GM12875 (cell line): ENCODE data around the gene HSPA5.
"Not testable (repeated sequence)": the region's sequence is repeated elsewhere in the genome, so short reads cannot be mapped to it uniquely, and the experiment has no call there.

Experiments used
- H3K4me3 ChIP-seq: one replicate; pipeline ENCODE4 v1.5.1; 2011; ENCODE audit warnings: low read depth, low read length, control low read depth
- TF ChIP-seq, protein P1 (sequence below): IDR thresholded peaks from 2 replicates; pipeline ENCODE4 v1.5.1; 2011; ENCODE audit warnings: low read depth, mild to moderate bottlenecking, control low read depth, inconsistent platforms, low read length, moderate library complexity, borderline replicate concordance; ENCODE audit not compliant: insufficient read depth

HSPA5 gene

DNA sequence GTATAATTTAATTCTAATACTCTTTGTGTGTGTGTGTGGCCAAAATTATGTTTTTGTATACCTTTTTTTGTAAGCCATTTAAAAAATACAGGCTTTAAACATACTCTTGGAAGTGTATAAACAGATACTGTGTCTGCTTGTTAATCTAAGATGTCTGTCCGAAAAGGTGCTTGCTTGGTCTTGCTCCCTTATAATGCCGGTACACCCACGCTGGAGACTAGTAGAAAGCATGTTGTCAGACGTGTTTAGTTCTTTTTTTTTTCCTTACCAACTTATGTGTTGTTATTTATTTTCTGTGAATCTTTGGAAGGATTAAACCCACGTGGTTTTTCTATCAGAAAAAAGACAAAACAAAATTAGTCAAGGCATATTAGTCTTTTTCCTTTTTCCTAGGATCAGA lies 29.9 kb upstream of the HSPA5 start:
- TF ChIP-seq, protein P1, sequence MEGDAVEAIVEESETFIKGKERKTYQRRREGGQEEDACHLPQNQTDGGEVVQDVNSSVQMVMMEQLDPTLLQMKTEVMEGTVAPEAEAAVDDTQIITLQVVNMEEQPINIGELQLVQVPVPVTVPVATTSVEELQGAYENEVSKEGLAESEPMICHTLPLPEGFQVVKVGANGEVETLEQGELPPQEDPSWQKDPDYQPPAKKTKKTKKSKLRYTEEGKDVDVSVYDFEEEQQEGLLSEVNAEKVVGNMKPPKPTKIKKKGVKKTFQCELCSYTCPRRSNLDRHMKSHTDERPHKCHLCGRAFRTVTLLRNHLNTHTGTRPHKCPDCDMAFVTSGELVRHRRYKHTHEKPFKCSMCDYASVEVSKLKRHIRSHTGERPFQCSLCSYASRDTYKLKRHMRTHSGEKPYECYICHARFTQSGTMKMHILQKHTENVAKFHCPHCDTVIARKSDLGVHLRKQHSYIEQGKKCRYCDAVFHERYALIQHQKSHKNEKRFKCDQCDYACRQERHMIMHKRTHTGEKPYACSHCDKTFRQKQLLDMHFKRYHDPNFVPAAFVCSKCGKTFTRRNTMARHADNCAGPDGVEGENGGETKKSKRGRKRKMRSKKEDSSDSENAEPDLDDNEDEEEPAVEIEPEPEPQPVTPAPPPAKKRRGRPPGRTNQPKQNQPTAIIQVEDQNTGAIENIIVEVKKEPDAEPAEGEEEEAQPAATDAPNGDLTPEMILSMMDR = no peak
- H3K4me3 ChIP-seq = no peak overlapping the region

DNA sequence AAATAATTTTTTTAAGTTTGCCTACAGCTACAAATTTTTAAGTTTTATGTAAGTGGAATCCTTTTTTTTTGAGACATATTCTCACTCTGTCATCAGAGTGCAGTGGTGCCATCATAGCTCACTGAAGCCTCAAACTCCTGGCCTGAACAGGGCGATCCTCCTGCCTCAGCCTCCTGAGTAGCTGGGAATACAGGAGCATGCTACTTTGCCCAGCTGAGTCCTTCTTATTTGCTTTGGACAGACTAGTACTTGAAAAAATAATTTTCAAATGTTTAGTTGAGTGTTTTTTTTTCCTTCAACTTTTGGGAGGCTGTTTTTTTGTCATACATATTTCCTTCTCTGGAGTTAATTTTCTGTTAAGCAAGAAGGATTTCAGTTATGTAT lies 27.9 kb upstream of the HSPA5 start:
- TF ChIP-seq, protein P1 = no peak
- no peak overlapping the region for H3K4me3 ChIP-seq

DNA sequence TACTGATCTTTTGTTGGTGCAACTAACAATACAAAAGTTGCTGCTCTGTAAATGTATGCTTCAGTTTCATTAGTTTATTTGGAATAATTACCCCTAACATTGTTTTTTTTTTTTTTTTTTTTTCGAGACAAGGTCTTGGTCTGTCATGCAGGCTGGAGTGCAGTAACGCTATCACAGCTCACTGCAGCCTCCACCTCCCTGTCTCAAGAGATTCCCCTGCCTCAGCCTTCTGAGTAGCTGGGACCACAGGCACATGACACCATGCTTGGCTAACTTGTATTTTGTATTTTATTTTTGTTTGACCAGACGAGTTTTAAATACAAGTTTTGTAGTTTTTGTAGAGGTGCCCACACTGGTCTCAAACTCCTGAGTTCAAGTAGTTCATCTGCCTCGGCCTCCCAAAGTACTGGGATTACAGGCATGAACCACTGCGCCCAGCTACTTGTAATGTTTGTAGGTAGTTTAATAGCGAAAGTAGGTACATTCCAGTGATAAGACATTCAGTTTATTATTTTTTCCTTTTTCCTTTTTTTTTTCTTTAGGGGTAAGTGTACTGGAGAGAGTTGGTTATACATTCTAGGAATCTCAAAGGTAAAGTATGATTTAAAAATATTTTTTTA lies 27.4 kb upstream of the HSPA5 start:
- TF ChIP-seq, protein P1 = no peak
- H3K4me3 ChIP-seq = no peak overlapping the region

DNA sequence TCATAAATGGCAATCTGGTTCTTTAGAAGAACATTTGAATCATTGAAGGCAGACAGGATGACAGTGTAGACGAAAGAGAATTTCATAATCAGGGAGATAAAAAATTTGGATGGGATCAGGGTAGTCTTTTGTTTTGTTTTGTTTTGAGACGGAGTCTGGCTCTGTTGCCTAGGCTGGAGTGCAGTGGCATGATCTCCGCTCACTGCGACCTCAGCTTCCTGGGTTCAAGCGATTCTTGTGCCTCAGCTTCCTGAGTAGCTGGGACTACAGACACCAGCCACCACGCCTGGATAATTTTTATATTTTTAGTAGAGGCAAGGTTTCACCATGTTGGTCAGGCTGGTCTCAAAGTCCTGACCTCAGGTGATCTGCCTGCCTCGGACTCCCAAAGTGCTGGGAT lies 22.9 kb upstream of the HSPA5 start:
- not testable (repeated sequence) for H3K4me3 ChIP-seq

DNA sequence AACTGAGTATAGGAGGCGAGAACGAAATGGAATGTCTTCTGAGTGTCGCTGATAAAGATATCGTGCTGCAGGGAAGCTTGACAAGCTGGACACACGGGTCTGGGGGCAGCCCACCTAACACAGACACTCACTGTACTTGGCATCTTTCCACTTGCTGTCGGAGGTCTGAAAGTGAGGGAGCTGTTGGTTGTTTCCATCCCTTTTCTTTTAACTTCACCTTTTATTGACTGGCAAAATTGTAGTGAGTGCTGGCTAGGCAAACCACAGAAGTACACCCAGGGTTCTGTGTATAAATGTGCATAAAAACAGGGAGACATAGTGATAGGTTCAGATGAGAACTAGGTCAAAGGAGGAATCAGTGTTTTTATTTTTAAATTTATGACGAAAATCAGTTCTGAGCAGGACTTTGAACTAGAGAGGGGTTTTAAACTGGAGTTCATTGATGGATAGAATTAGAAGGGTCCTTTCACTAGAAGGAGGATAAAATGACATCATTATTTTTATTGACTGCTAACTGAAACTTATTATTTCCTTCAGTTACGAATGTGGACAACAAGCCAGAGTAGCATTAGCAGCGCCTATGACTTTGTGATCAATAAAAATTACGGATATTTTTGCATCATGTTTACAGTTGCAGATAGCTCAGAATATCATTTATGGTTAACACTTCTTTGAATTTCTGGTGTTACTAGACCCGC lies 21.3 kb upstream of the HSPA5 start:
- H3K4me3 ChIP-seq = peak overlapping the region; percentile 84
- TF ChIP-seq, protein P1 = no peak

DNA sequence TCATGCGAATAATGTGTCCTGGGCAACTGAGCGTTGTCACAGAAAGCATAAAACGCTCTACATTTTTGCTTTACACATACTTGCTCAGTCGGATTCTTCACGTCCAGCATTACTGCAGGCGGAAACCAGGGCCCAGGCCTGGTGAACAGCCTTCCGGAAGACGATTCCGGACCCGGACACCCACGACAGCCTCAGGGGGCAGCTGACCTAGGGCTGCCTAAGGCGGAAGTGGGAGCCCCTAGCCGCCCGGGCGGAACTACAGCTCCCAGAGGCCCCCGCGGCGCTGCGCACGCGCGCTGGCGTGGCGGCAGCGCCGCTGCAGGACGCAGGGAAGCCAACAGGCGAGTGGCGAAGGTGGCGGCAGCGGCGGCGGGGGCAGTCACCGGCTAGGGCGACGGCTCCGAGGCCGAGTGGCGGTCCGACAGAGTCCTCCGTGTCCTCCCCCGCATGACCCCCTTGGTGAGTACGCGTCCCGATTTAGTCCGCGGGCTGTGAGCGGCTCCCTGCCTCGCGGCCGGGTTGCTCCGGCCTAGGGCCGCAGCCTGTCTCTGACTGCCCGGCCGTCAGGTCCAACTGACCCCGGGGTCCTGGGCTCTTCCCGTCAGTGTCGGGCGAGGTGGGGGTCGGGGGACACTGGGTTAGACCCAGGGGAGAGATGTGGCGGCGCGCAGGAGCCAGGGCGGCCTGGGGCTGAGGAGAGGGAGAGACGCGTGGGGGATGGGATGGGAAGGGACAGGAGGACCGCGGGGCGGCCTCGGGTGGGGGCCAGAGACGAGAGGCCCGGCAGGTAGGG lies 20.6 kb upstream of the HSPA5 start, which contains the start of gene GAPVD1:
Gene GAPVD1, plus strand, starts transcription at position 326 of the 793 bp plus-strand sequence. CDS start 37,096 bp downstream, outside the sequence.
- TF ChIP-seq, protein P1 = peak; percentile 64
- peak within 1 kb of the TSS; percentile 84 for H3K4me3 ChIP-seq

DNA sequence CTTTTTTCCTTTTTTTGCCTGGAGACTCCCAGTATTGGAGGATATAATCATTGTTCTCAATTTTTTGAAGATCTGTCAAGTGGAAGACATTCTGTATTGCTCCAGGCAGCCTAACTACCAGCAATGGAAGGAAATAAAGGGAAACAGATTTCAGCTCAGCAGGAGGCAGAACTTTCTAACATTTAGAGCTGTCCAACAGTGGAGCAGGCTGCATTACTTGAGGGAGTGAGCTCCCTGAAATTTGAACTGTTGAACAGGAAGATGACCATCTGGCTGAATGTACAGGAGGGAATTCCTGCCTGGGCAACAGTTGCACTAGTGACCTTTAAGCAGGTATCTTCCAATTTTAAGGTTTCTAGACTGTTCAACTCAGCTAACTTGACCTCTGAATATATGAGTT lies 19.4 kb upstream of the HSPA5 start:
- TF ChIP-seq, protein P1 = no peak
- no peak overlapping the region for H3K4me3 ChIP-seq
